AG08396 (cell line): Measurements from ENCODE around the gene HHAT.
A peak's percentile ranks its signal among the peaks of the same experiment; 100 is the strongest.
"Not testable (repeated sequence)": the region's sequence is repeated elsewhere in the genome, so short reads cannot be mapped to it uniquely, and the experiment has no call there.

Experiments used
- DNase-seq: peaks from one replicate; pipeline ENCODE4 v3.0.0; 2012; ENCODE audit warnings: low spot score, mixed read lengths

HHAT gene

GRCh38 chr1:210397252-210397651 is 68.5 kb downstream of the HHAT start:
- DNase-seq = no peak

- DNase-seq = no peak
Observed at GRCh38 chr1:210397681-210398080, 69.0 kb downstream of the HHAT start.

- DNase-seq = no peak
Observed at GRCh38 chr1:210398466-210398865, 69.8 kb downstream of the HHAT start.

- peak; percentile 79 for DNase-seq
Observed at GRCh38 chr1:210400043-210400840, 71.5 kb downstream of the HHAT start.

- no peak for DNase-seq
Observed at GRCh38 chr1:210402560-210402959, 73.9 kb downstream of the HHAT start.

GRCh38 chr1:210405316-210405715 is 76.6 kb downstream of the HHAT start:
- no peak for DNase-seq

- DNase-seq = not testable (repeated sequence)
Observed at GRCh38 chr1:210406341-210406740, 77.6 kb downstream of the HHAT start.

GRCh38 chr1:210407207-210407886 is 78.6 kb downstream of the HHAT start:
- DNase-seq = peak; percentile 66

GRCh38 chr1:210407887-210408252 is 79.2 kb downstream of the HHAT start:
- DNase-seq = no peak

GRCh38 chr1:210412240-210412639 is 83.5 kb downstream of the HHAT start:
- no peak for DNase-seq

- no peak for DNase-seq
Observed at GRCh38 chr1:210413951-210414350, 85.2 kb downstream of the HHAT start.

- no peak for DNase-seq
Observed at GRCh38 chr1:210415846-210416448, 87.2 kb downstream of the HHAT start.

GRCh38 chr1:210416681-210417080 is 88.0 kb downstream of the HHAT start:
- no peak for DNase-seq

GRCh38 chr1:210417881-210418280 is 89.2 kb downstream of the HHAT start:
- DNase-seq = no peak

- DNase-seq = no peak
Observed at GRCh38 chr1:210418863-210419650, 90.4 kb downstream of the HHAT start.

GRCh38 chr1:210426696-210427095 is 98.0 kb downstream of the HHAT start:
- not testable (repeated sequence) for DNase-seq

- no peak for DNase-seq
Observed at GRCh38 chr1:210428696-210429095, 100.0 kb downstream of the HHAT start.

- no peak for DNase-seq
Observed at GRCh38 chr1:210434223-210434622, 105.5 kb downstream of the HHAT start.

GRCh38 chr1:210437111-210437510 is 108.4 kb downstream of the HHAT start:
- DNase-seq = no peak

GRCh38 chr1:210437781-210438180 is 109.1 kb downstream of the HHAT start:
- DNase-seq = no peak

GRCh38 chr1:210438928-210439841 is 110.5 kb downstream of the HHAT start:
- DNase-seq = peak; percentile 35
